Measurements from ENCODE around the gene CEP72. TPM values are rescaled to one million over a fixed set of nuclear protein-coding genes. Genes with fewer than 3 reads are reported as not detected.

The CEP72 gene
- total RNA-seq, 4 donors from 2014 or later: 7.2 to 11.9 (median 9.2) TPM

DNA sequence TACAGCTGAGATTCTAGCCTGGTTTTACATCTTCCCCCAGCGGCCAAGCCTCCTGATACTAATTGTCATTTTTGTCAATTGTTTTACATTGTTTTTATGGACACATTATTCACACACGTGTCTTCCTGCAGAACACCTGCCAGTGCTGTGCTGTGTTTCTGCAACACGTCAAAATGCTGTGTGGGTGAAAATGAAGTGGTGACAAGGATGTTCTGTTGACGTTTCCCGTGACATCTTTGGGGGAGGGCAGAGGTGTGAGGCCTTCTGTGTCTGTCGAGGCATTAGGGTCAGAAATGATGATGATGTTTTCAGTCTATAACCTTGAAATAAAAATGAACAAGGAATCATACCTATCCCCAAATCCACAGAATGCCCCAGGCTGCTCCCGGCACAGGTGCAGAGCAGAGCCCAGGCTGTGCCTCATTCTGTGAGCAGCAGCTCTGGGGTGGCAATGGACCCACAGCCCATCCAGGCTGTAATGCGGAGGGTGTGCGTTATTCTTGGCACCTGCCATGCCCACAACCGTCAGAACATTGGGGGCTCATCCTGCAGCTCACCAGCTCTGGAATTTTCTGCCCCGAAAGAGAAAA is 23.6 kb upstream of the CEP72 start:
- DNase-seq (ENCODE audit: low spot score in 2 of 2): peak in 1 of 2 donors; percentile 60
- no peak overlapping the region for H3K4me3 ChIP-seq (ENCODE audit: low read depth, poor library complexity, severe bottlenecking)
- WGBS, 2 donors: 63 to 66% methylated on average over 11 of the region's 11 CpGs
- intact Hi-C loops (cut with DNase I; ENCODE audit: low total_unique reads): no loop called here
- no peak for TF ChIP-seq POLR2A (IDR thresholded peaks at IDR 0.05)
- TF ChIP-seq, protein P1, sequence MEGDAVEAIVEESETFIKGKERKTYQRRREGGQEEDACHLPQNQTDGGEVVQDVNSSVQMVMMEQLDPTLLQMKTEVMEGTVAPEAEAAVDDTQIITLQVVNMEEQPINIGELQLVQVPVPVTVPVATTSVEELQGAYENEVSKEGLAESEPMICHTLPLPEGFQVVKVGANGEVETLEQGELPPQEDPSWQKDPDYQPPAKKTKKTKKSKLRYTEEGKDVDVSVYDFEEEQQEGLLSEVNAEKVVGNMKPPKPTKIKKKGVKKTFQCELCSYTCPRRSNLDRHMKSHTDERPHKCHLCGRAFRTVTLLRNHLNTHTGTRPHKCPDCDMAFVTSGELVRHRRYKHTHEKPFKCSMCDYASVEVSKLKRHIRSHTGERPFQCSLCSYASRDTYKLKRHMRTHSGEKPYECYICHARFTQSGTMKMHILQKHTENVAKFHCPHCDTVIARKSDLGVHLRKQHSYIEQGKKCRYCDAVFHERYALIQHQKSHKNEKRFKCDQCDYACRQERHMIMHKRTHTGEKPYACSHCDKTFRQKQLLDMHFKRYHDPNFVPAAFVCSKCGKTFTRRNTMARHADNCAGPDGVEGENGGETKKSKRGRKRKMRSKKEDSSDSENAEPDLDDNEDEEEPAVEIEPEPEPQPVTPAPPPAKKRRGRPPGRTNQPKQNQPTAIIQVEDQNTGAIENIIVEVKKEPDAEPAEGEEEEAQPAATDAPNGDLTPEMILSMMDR (IDR thresholded peaks at IDR 0.05): no peak

DNA sequence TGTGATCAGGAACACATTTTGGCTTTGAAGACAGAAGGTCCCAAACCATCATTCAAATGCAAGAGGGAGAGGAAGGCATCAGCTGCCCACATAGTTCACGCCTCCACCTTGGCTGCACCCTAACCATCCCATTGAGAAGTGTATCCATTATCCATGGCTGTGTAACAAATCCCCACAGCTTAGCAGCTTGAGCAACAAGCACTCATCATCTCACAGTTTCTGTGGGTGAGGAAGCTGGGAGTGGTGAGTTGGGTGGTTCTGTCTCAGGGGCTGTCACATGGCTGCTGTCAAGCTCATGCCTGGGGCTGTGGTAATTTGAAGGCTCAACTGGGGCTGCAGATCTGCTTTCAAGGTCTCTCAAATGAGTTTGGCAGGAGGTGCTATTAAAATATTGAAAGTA is 23.0 kb upstream of the CEP72 start:
- no peak for TF ChIP-seq POLR2A (IDR thresholded peaks at IDR 0.05)
- intact Hi-C loops (cut with DNase I; ENCODE audit: low total_unique reads): no loop called here
- 75 to 81% methylated on average over 1 of the region's 1 CpG for whole genome bisulfite sequencing, 2 donors

DNA sequence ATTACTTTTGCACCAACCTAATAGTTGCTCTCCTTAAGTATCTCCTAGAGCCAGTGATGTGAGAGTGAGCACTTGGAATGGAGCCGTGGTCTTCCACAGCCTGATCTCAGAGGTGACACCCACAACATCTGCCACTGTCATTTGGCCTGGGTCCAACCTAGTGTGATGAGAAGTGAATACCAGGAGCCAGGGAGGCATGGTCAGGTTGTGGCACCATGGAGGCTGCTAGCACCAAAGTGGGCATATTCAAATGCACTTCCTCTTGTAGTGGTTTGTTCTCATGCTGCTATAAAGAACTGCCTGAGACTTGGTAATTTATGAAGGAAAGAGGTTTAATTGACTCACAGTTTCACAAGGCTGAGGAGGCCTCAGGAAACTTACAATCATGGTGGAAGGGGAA is 22.6 kb upstream of the CEP72 start:
- peak in 1 of 2 donors; percentile 39 for DNase-seq (ENCODE audit: low spot score in 2 of 2)
- 58 to 80% methylated on average over 1 of the region's 1 CpG for WGBS, 2 donors
- intact Hi-C loops (cut with DNase I; ENCODE audit: low total_unique reads): no loop called here
- no peak overlapping the region for H3K4me3 ChIP-seq (ENCODE audit: low read depth, poor library complexity, severe bottlenecking)
- no peak for TF ChIP-seq POLR2A (IDR thresholded peaks at IDR 0.05)
- TF ChIP-seq, protein P1 (IDR thresholded peaks at IDR 0.05): no peak

More for the DNA sequence above, 23.0 kb upstream of the CEP72 start:
- peak in 1 of 2 donors; percentile 15 for DNase-seq (ENCODE audit: low spot score in 2 of 2)
- no peak overlapping the region for H3K4me3 ChIP-seq (ENCODE audit: low read depth, poor library complexity, severe bottlenecking)

DNA sequence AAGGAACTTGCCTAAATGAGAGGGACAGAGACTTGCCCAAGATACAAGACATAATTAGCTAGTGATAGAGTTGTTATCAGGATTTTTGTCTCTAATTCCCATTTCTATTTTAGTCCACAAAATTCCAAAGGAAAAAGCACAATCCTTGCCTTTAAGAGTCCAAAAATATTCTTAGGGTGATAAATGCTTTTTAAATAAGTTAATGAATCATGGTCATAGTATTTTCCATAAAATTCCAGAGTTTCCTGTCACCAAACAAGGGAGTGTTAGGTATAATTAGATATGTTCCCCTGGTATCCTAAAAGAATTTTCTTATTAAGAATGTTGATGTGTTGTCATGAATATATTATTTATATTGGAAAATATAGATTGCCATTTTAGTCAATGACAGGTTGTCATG is 21.8 kb upstream of the CEP72 start:
- no peak overlapping the region for H3K4me3 ChIP-seq (ENCODE audit: low read depth, poor library complexity, severe bottlenecking)
- intact Hi-C loops (cut with DNase I; ENCODE audit: low total_unique reads): no loop called here
- no peak for TF ChIP-seq POLR2A (IDR thresholded peaks at IDR 0.05)
- TF ChIP-seq, protein P1 (IDR thresholded peaks at IDR 0.05): no peak
- DNase-seq (ENCODE audit: low spot score in 2 of 2): no peak

DNA sequence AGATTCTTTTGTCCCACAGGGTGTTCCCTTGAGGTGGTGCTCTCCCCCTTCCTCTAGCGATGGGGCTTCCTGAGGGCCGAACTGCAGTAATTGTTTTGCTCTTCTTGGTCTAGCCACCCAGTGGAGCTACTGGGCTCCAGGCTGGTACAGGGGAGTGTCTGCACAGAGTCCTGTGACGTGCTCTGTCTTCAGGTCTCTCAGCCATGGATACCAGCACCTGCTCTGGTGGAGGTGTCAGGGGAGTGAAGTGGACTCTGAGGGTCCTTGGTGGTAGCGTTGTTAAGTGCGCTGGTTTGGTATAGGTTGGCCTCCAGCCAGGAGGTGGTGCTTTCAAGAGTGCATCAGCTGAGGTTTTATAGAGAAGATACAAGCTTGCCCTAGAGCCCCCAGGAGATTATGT is 20.4 kb upstream of the CEP72 start:
- no peak overlapping the region for H3K4me3 ChIP-seq (ENCODE audit: low read depth, poor library complexity, severe bottlenecking)
- TF ChIP-seq, protein P1 (IDR thresholded peaks at IDR 0.05): no peak
- no peak for TF ChIP-seq POLR2A (IDR thresholded peaks at IDR 0.05)
- peak in 1 of 2 donors; percentile 68 for DNase-seq (ENCODE audit: low spot score in 2 of 2)
- 78 to 86% methylated on average over 5 of the region's 5 CpGs for WGBS, 2 donors
- intact Hi-C loops (cut with DNase I; ENCODE audit: low total_unique reads): no loop called here

DNA sequence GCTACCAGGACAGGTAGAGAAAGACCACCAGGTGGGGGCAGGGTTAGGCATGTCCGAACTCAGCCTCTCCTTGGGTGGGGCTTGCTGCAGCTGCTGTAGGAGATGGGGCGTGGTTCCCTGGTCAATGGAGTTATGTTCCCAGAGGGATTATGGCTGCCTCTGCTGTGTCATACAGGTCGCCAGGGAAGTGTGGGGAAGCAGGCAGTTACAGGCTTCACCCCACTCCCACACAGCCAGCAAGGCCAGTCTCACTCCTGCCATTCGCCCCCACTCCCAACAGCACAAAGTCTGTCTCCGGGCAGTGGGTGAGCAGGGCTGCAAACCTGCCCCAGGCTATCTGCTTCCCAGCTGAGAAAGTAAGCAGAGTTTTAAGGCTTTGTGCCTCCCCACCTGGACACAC is 20.0 kb upstream of the CEP72 start:
- TF ChIP-seq, protein P1 (IDR thresholded peaks at IDR 0.05): no peak
- TF ChIP-seq POLR2A (IDR thresholded peaks at IDR 0.05): no peak
- H3K4me3 ChIP-seq (ENCODE audit: low read depth, poor library complexity, severe bottlenecking): no peak overlapping the region
- 55 to 58% methylated on average over 2 to 4 of the region's 5 CpGs for WGBS, 2 donors
- peak in 1 of 2 donors; percentile 31 for DNase-seq (ENCODE audit: low spot score in 2 of 2)
- intact Hi-C loops (cut with DNase I; ENCODE audit: low total_unique reads): no loop called here
